ENCODE data around the gene ARVCF. TPM values are rescaled to one million over a fixed set of nuclear protein-coding genes. Genes with fewer than 3 reads are reported as not detected.

The ARVCF gene
- total and polyA plus RNA-seq, 2 of the 8 experiments (the other 6 are each of a cell fraction or from before 2014, with no cell fraction given), result 31.0 to 43.2 TPM

GRCh38 chr22:19961868-19962245 is 54.8 kb downstream of the ARVCF start:
- Histone ChIP-seq H4K8ac (ENCODE audit: extremely low read depth, insufficient read depth, low read length) (no peak overlapping the region), H3K4ac (replicated peaks; ENCODE audit: insufficient read length, low read depth, low read length) (peak overlapping the region; percentile 25), H2AK5ac (ENCODE audit: low read depth, low read length) (no peak overlapping the region), H2BK20ac (ENCODE audit: low read length) (0 out of 2 replicates have a peak overlapping the region, but pooled peaks have one; percentile 32), H3K9me3 (ENCODE audit: insufficient read depth in 2 of 2, low read depth in 1 of 2, low read length in 1 of 2) (no peaks in the 10 kb centered on the region), H3K79me2 (ENCODE audit: control insufficient read depth in 1 of 2, insufficient read depth in 2 of 2, low read length in 2 of 2) (no peaks in the 10 kb centered on the region), H2BK12ac (ENCODE audit: low read depth, low read length) (peak overlapping the region; percentile 80; the same call in 1 of the 2 replicates), H3K56ac (replicated peaks; ENCODE audit: insufficient read length, low read depth, low read length) (no peak overlapping the region), H2AFZ (ENCODE audit: low read length) (no peak overlapping the region), H3K18ac (ENCODE audit: extremely low read depth, low read length) (no peak overlapping the region), H4K5ac (ENCODE audit: insufficient read length, low read depth, low read length) (no peak overlapping the region), H3K4me2 (ENCODE audit: insufficient read depth in 1 of 2, low read depth in 2 of 2, low read length in 2 of 2) (no peak overlapping the region), H3K79me1 (ENCODE audit: low read depth, low read length) (no peaks in the 10 kb centered on the region), H3K23me2 (ENCODE audit: low read depth, low read length) (peaks cover 5% of the 10 kb centered on the region), H3K23ac (ENCODE audit: insufficient read length) (no peak overlapping the region), H3K27ac (ENCODE audit: low read depth, low read length) (no peak overlapping the region), H3K14ac (ENCODE audit: insufficient read length) (no peak overlapping the region), H3K9ac (replicated peaks in 1 of 4; ENCODE audit: extremely low read depth in 1 of 4, low read depth in 3 of 4, low read length in 3 of 4) (no peak overlapping the region), H4K20me1 (replicated peaks in 1 of 2; ENCODE audit: control insufficient read depth in 1 of 2, insufficient read depth in 2 of 2, low read length in 2 of 2) (peaks cover 0 to 2% of the 10 kb centered on the region in 2 experiments), H3K36me3 (ENCODE audit: control insufficient read depth in 2 of 4, insufficient read depth in 4 of 4, low read length in 3 of 4) (no peaks in the 10 kb centered on the region), H3K27me3 (replicated peaks in 1 of 4; ENCODE audit: control insufficient read depth in 3 of 4, extremely low read depth in 1 of 4, insufficient read depth in 3 of 4, low read length in 3 of 4) (no peaks in the 10 kb centered on the region), H2BK5ac (ENCODE audit: low read depth, low read length) (peak overlapping the region; percentile 8; the same call in 1 of the 2 replicates), H3K4me1 (replicated peaks in 1 of 4; ENCODE audit: control insufficient read depth in 3 of 4, insufficient read depth in 4 of 4, low read length in 3 of 4) (peaks cover 0 to 23% (median 18%) of the 10 kb centered on the region in 4 experiments; a peak in 6 of 7 replicates), H3K4me3 (ENCODE audit: extremely low read depth in 1 of 4, insufficient read depth in 2 of 4, low read depth in 3 of 4, low read length in 4 of 4) (no peak overlapping the region), H4K91ac (replicated peaks; ENCODE audit: insufficient read length, low read length) (peak overlapping the region; percentile 84), H2BK15ac (ENCODE audit: low read length) (peak overlapping the region; percentile 12; the same call in 1 of the 2 replicates), H2BK120ac (replicated peaks; ENCODE audit: low read depth, low read length) (no peak overlapping the region)
- no peak for TF ChIP-seq ZNF274 (IDR thresholded peaks at IDR 0.05; ENCODE audit: borderline replicate concordance, extremely low read depth, low read length)
- no peak for TF ChIP-seq BCL11A (IDR thresholded peaks at IDR 0.05; ENCODE audit: low read depth in 2 of 2, low read length in 2 of 2)
- ChIA-PET CTCF (ENCODE audit: partially characterized antibody) (interaction anchor here (0.6 to 16.2 kb wide), 9 partner anchors 8 to 534 kb away, joined by 3 to 369 read pairs (median 4); no protein-coding TSS in a partner anchor), POLR2A (ENCODE audit: partially characterized antibody) (interaction anchor here (1.1 to 1.7 kb wide), 2 partner anchors 9 to 11 kb away, joined by 6 read pairs; no protein-coding TSS in a partner anchor)
- no peak for FAIRE-seq
- WGBS, 2 experiments (ENCODE audit: extremely low coverage in 1 of 2, insufficient coverage in 1 of 2, insufficient read length in 1 of 2, insufficient replicate concordance in 2 of 2, low coverage in 1 of 2, low lambda C conversion rate in 2 of 2, missing lambda C conversion rate in 1 of 2), result 75% methylated on average over 8 of the region's 8 CpGs; no CpG with 5 or more reads in 1 of the 2 experiments
- DNase-seq (ENCODE audit: low read depth in 1 of 2, low spot score in 2 of 2), result no peak
